B cell (primary cell): ENCODE results near the gene EXOC4. TPM values are rescaled to one million over a fixed set of nuclear protein-coding genes. Genes with fewer than 3 reads are reported as not detected.

Experiments used
- ATAC-seq: fragments of 200-7000 bp; cut with Tn5 transposase; one replicate; pipeline ENCODE4 v1.10.0; 2021; ENCODE audit warnings: low read depth, mild to moderate bottlenecking, moderate number of reproducible peaks, moderate library complexity
- CTCF ChIA-PET: fragments of 350-600 bp; sonication (Branson Sonifier 250); formaldehyde crosslinking; loops from one replicate; lab custom pipeline; 2021; ENCODE audit warnings: antibody characterized with exemption, inconsistent platforms; lab: Charles Lee
- POLR2A ChIA-PET: fragments of 350-600 bp; sonication (Branson Sonifier 250); formaldehyde crosslinking; loops from one replicate; lab custom pipeline; 2021; ENCODE audit warnings: antibody characterized with exemption; lab: Charles Lee
- DNase-seq: peaks from one replicate; pipeline ENCODE4 v3.0.0; 2013
- H2AFZ ChIP-seq: 2 replicates; pipeline ENCODE4 v1.6.1; 2012; ENCODE audit warnings: mild to moderate bottlenecking, low read depth, low read length; ENCODE audit not compliant: insufficient read depth, poor library complexity, severe bottlenecking
- H3K27ac ChIP-seq, 2 donors: 1 replicate in 1 of 2; 2 replicates in 1 of 2; pipeline ENCODE4 v1.5.1; 2012 to 2013; ENCODE audit warnings: low read length in 2 of 2, mild to moderate bottlenecking in 2 of 2, moderate library complexity in 1 of 2
- H3K27me3 ChIP-seq, 4 experiments: fragments of 200-600 bp in 1 of 4; sonication (generic) in 1 of 4; replicated peaks in 1 of 4; 1 replicate in 2 of 4; 2 replicates in 2 of 4; pipeline versions ENCODE4 v1.6.1 to v1.7.0; 2013 to 2016; ENCODE audit warnings: low read length in 3 of 4, mild to moderate bottlenecking in 2 of 4, mixed read lengths in 1 of 4, moderate library complexity in 1 of 4; ENCODE audit not compliant: insufficient read depth in 4 of 4, control insufficient read depth in 3 of 4; ENCODE audit errors: control extremely low read depth in 1 of 4
- H3K36me3 ChIP-seq, 2 experiments: replicated peaks in 1 of 2; 1 replicate in 1 of 2; 2 replicates in 1 of 2; pipeline versions ENCODE4 v1.6.1 to v1.7.1; 2013; ENCODE audit warnings: low read length in 1 of 2; ENCODE audit not compliant: insufficient read depth in 2 of 2, control insufficient read depth in 1 of 2; ENCODE audit errors: control extremely low read depth in 1 of 2, extremely low read depth in 1 of 2
- H3K4me1 ChIP-seq, 2 donors: fragments of 200-600 bp in 1 of 2; sonication (generic) in 1 of 2; 1 replicate in 1 of 2; 2 replicates in 1 of 2; pipeline versions ENCODE4 v1.5.1 to v1.6.1; 2013 to 2017; ENCODE audit warnings: low read length in 2 of 2; ENCODE audit not compliant: control insufficient read depth in 2 of 2, insufficient read depth in 2 of 2
- H3K4me2 ChIP-seq: replicated peaks from 2 replicates; pipeline ENCODE3; 2012; ENCODE audit warnings: mild to moderate bottlenecking, low read depth, low read length; ENCODE audit not compliant: poor library complexity, severe bottlenecking
- H3K4me3 ChIP-seq, 5 experiments: fragments of 200-600 bp in 1 of 5; sonication (generic) in 1 of 5; 1 replicate in 3 of 5; 2 replicates in 2 of 5; pipeline versions ENCODE4 v1.5.1 to v1.7.0; 2011 to 2016; ENCODE audit warnings: low read length in 4 of 5, mild to moderate bottlenecking in 4 of 5, low read depth in 2 of 5, control low read depth in 1 of 5, moderate library complexity in 1 of 5; ENCODE audit not compliant: insufficient read depth in 1 of 5; ENCODE audit errors: control extremely low read depth in 1 of 5, extremely low read depth in 1 of 5
- H3K79me2 ChIP-seq: fragments of 200-600 bp; sonication (generic); one replicate; pipeline ENCODE4 v1.6.0; 2016; ENCODE audit warnings: low read length; ENCODE audit not compliant: control insufficient read depth, insufficient read depth
- H3K9ac ChIP-seq: fragments of 200-600 bp; sonication (generic); 2 replicates; pipeline ENCODE4 v1.6.1; 2017; ENCODE audit warnings: mild to moderate bottlenecking, low read length, moderate library complexity
- H3K9me3 ChIP-seq, 3 donors: one replicate each; pipeline versions ENCODE4 v1.6.1 to v1.7.1; 2013; ENCODE audit warnings: low read length in 2 of 3; ENCODE audit not compliant: control insufficient read depth in 2 of 3, insufficient read depth in 1 of 3; ENCODE audit errors: control extremely low read depth in 1 of 3
- H4K20me1 ChIP-seq: 2 replicates; pipeline ENCODE4 v1.6.0; 2012; ENCODE audit warnings: mild to moderate bottlenecking, low read length; ENCODE audit not compliant: insufficient read depth, control insufficient read depth, poor library complexity, severe bottlenecking
- H3K27ac Mint-ChIP-seq: one replicate; pipeline ENCODE4 v1.8.0; 2021; ENCODE audit warnings: mixed read lengths
- H3K27me3 Mint-ChIP-seq: one replicate; pipeline ENCODE4 v1.8.0; 2021; ENCODE audit warnings: mixed read lengths
- H3K4me1 Mint-ChIP-seq: one replicate; pipeline ENCODE4 v1.8.0; 2021; ENCODE audit warnings: mixed read lengths
- H3K4me3 Mint-ChIP-seq: one replicate; pipeline ENCODE4 v1.8.0; 2021; ENCODE audit warnings: mixed read lengths
- H3K9me3 Mint-ChIP-seq: one replicate; pipeline ENCODE4 v1.8.0; 2022; ENCODE audit warnings: mixed read lengths; ENCODE audit not compliant: insufficient read depth
- CTCF ChIP-seq: fragments of 200-600 bp; IDR thresholded peaks from one replicate; pipeline ENCODE4 v1.8.0; 2022; ENCODE audit warnings: antibody characterized with exemption, mild to moderate bottlenecking
- EZH2 ChIP-seq: IDR thresholded peaks from 2 replicates; pipeline ENCODE4 v1.6.1; 2012; ENCODE audit warnings: borderline replicate concordance, low read depth, mild to moderate bottlenecking, moderate library complexity, low read length; ENCODE audit not compliant: insufficient read depth, poor library complexity, severe bottlenecking
- WGBS: methylation state at CpG from one replicate; pipeline ENCODE4 v1.1.5; 2013; ENCODE audit warnings: missing lambda C conversion rate; ENCODE audit not compliant: insufficient coverage; 5-methylcytosine and 5-hydroxymethylcytosine counted together
- intact Hi-C: fragments of 100-400 bp; cut with micrococcal nuclease; formaldehyde crosslinking; loops from one replicate; pipeline ENCODE4 v1.10.0; 2022
- polyA plus RNA-seq: library from polyadenylated mRNA; depleted of rRNA; stranded (reverse); fragments of >200 nt; gene quantifications from 2 replicates; pipeline ENCODE4 v1.2.3, GENCODE V29; 2012
- total RNA-seq, 2 donors: library from RNA; stranded (reverse); fragments of 120-200 nt in 1 of 2; gene quantifications; 1 replicate in 1 of 2; 2 replicates in 1 of 2; pipeline versions ENCODE4 v1.2.3 to v1.2.4, GENCODE V29; 2013 to 2022

Gene EXOC4
- total and polyA plus RNA-seq, 2 donors (not counting 1 experiment from before 2014, with no cell fraction given), result 16.7 to 135 TPM

DNA sequence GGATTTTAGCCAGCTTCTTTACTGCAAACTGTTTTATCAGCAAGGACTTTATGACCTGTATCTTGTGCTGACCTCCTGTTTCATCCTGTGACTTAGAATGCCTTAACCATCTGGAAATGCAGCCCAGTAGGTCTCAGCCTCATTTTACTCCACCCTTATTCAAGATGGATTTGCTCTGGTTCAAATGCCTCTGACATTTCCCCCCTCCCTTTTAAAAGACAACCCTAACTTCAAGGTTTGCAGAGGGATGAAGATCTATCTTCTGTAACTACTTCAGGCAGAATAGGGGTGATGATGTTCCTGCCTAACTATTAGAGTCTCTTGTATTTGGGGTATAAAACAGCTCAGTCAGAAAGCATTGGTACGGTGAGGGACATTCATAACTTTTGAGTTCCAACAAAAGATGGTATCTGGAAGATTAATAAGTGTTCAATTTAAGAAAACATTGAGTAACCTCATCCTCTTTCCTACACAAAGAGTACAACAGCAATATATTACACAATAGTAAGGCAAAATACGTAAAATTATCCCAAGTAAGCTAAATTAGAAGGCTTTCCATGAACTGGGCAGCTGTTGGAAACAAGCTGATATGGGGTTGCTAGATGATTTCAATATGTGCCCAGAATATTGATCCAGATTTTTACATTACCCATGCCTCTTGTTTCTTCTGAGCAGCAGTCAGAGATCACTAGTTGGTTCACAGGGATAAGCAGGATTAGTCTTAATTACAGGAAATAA lies 834.3 kb downstream of the EXOC4 start:
- H3K9me3 Mint-ChIP-seq, result peaks cover 13% of the 10 kb centered on the region
- ChIA-PET CTCF (no interaction called here), POLR2A (no interaction called here)
- no peaks in the 10 kb centered on the region for H3K36me3 ChIP-seq
- H3K79me2 ChIP-seq, result no peaks in the 10 kb centered on the region
- no CpG with 5 or more reads among the region's 2 CpGs for WGBS
- intact Hi-C loops, result no loop called here
- no peak overlapping the region for H3K4me2 ChIP-seq
- H3K4me3 ChIP-seq, result no peak overlapping the region
- peaks cover 10 to 12% of the 10 kb centered on the region in 2 donors for H3K4me1 ChIP-seq
- no peak overlapping the region for H3K9ac ChIP-seq
- no peaks in the 10 kb centered on the region for H4K20me1 ChIP-seq
- H2AFZ ChIP-seq, result no peak overlapping the region
- H3K27ac Mint-ChIP-seq, result no peak overlapping the region
- H3K9me3 ChIP-seq, result peaks cover 3 to 17% (median 4%) of the 10 kb centered on the region in 3 donors
- H3K27me3 Mint-ChIP-seq, result peaks cover 5% of the 10 kb centered on the region
- no peak overlapping the region for H3K27ac ChIP-seq
- H3K4me3 Mint-ChIP-seq, result no peak overlapping the region
- TF ChIP-seq EZH2 (no peak), CTCF (no peak)
- ATAC-seq, result no peak
- H3K4me1 Mint-ChIP-seq, result peaks cover 9% of the 10 kb centered on the region
- no peak for DNase-seq
- H3K27me3 ChIP-seq, result no peaks in the 10 kb centered on the region

- H3K27me3 Mint-ChIP-seq, result peaks cover 8% of the 10 kb centered on the region
- no peaks in the 10 kb centered on the region for H3K79me2 ChIP-seq
- ATAC-seq, result no peak
- H4K20me1 ChIP-seq, result no peaks in the 10 kb centered on the region
- H2AFZ ChIP-seq, result no peak overlapping the region
- H3K9me3 ChIP-seq, result peaks cover 3 to 17% (median 4%) of the 10 kb centered on the region in 3 donors
- CTCF ChIA-PET, result no interaction called here
- no peak overlapping the region for H3K4me2 ChIP-seq
- no peaks in the 10 kb centered on the region for H3K27me3 ChIP-seq
- peaks cover 19% of the 10 kb centered on the region for H3K9me3 Mint-ChIP-seq
- no peak overlapping the region for H3K4me3 ChIP-seq
- H3K4me1 ChIP-seq, result peaks cover 10 to 12% of the 10 kb centered on the region in 2 donors
- H3K27ac ChIP-seq, result no peak overlapping the region
- intact Hi-C loops, result no loop called here
- TF ChIP-seq CTCF, result no peak
- no peak for TF ChIP-seq EZH2
- DNase-seq, result no peak
- no peak overlapping the region for H3K27ac Mint-ChIP-seq
- no peak overlapping the region for H3K4me3 Mint-ChIP-seq
- POLR2A ChIA-PET, result no interaction called here
- no peaks in the 10 kb centered on the region for H3K36me3 ChIP-seq
- H3K4me1 Mint-ChIP-seq, result peaks cover 9% of the 10 kb centered on the region
- no peak overlapping the region for H3K9ac ChIP-seq
Observed at GRCh38 chr7:134088199-134088598, 835.3 kb downstream of the EXOC4 start.
